Epithelial cell of esophagus (primary cell): Measurements from ENCODE around the gene ZNF254.
"Not testable (repeated sequence)": the region's sequence is repeated elsewhere in the genome, so short reads cannot be mapped to it uniquely, and the experiment has no call there.

ENCODE experiments used
- DNase-seq: peaks from one replicate; pipeline ENCODE4 v3.0.0; 2010; ENCODE audit warnings: low read depth
- H3K4me3 ChIP-seq: 2 replicates; pipeline ENCODE4 v1.5.1; 2011; ENCODE audit warnings: mild to moderate bottlenecking, low read length, control low read depth
- CTCF ChIP-seq: IDR thresholded peaks from 2 replicates; pipeline ENCODE4 v1.5.1; 2011; ENCODE audit warnings: low read depth, mild to moderate bottlenecking, low read length, control low read depth, inconsistent platforms; ENCODE audit not compliant: insufficient read depth; ENCODE audit errors: missing control alignments

Gene ZNF254

GRCh38 chr19:24086974-24087595 lies at the start of gene ZNF254:
Gene ZNF254, plus strand, starts transcription at chr19:24087187. Its CDS starts 121 bp downstream, at chr19:24087308.
- peak within 1 kb of the TSS; percentile 95 for H3K4me3 ChIP-seq
- TF ChIP-seq CTCF, result no peak
- DNase-seq, result peak; percentile 97

GRCh38 chr19:24040621-24041020 lies 46.4 kb upstream of the ZNF254 start:
- no peak for DNase-seq
- no peak overlapping the region for H3K4me3 ChIP-seq
- TF ChIP-seq CTCF, result no peak

- not testable (repeated sequence) for DNase-seq, H3K4me3 ChIP-seq
Measured at GRCh38 chr19:24041326-24041725, 45.7 kb upstream of the ZNF254 start.

GRCh38 chr19:24046550-24046949 lies 40.4 kb upstream of the ZNF254 start:
- no peak for TF ChIP-seq CTCF
- DNase-seq, result no peak
- no peak overlapping the region for H3K4me3 ChIP-seq

DNA sequence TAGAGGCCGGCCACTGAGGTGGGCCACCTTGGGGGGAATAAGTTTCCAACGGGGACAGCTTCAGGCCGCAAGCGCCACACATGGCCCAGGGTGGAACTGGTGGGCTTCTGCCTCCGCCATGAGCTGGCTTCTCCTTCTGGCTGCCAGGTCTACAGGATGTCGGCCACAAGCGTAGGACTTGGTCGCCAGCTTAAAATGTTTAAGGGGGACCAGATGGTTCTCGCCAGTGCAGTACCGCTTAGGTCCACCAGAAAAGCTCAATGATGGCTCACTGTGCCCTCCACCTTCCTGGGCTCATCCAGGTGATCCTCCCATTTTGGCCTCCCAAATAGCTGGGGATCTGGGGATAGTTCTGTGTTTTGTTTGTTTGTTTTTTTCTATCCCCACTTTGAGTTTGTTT lies 38.7 kb upstream of the ZNF254 start:
- peak; percentile 8 for TF ChIP-seq CTCF
- no peak overlapping the region for H3K4me3 ChIP-seq
- no peak for DNase-seq

GRCh38 chr19:24049537-24049936 lies 37.5 kb upstream of the ZNF254 start:
- TF ChIP-seq CTCF, result no peak
- H3K4me3 ChIP-seq, result no peak overlapping the region
- DNase-seq, result no peak

DNA sequence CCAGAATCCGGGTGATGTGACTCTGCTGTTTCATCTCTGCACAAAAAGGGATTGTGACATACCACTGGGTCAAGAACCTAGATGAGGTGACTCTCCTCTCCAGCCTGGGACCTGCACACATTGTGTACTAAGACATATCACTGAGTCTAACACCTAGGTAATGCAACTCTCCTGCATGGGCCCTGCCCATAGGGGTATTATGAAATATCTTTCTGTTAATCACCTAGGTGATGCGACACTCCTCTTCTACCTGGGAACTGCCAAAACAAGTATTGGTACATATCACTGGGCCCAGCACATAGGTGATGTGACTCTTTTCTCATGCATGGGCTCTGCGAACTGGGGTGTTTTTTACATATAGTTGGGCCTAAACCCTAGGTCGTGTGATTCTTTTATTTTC lies 35.5 kb upstream of the ZNF254 start:
- no peak for TF ChIP-seq CTCF
- H3K4me3 ChIP-seq, result no peak overlapping the region
- DNase-seq, result peak; percentile 92
